ENCODE measurements around the gene TBCE. TPM values are rescaled to one million over a fixed set of nuclear protein-coding genes. Genes with fewer than 3 reads are reported as not detected.

The TBCE gene
- total RNA-seq, 4 donors from 2014 or later, result 16.8 to 59.1 (median 23.9) TPM

DNA sequence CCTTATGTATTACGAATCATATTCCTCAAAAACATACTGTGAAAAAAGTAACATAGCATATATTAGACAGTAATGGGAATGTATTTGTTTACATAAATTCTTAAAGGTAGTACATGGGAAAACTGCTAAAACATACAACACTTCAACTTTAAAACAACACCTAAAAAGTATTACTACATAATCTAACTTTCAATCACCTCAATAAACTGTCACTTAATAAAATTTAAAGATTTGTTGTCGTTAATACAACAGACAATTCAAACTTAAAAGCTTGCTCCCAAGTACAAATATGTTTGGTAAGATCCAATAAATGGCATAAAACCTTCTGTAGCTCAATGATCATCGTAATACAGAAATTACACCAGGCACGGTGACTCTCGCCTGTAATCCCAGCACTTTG, 42.9 kb upstream of the TBCE start:
- Histone ChIP-seq H3K27me3 (no peaks in the 10 kb centered on the region), H3K4me3 (peak overlapping the region in 1 of 4 donors; percentile 100), H3K36me3 (no peaks in the 10 kb centered on the region), H3K9me3 (no peaks in the 10 kb centered on the region), H3K4me1 (peaks cover 11 to 42% (median 23%) of the 10 kb centered on the region in 4 donors), H3K27ac (no peak overlapping the region)
- TF ChIP-seq POLR2A (IDR thresholded peaks at IDR 0.05), result no peak
- TF ChIP-seq EP300 (IDR thresholded peaks at IDR 0.05; ENCODE audit: low read depth), result no peak
- TF ChIP-seq, protein P1, sequence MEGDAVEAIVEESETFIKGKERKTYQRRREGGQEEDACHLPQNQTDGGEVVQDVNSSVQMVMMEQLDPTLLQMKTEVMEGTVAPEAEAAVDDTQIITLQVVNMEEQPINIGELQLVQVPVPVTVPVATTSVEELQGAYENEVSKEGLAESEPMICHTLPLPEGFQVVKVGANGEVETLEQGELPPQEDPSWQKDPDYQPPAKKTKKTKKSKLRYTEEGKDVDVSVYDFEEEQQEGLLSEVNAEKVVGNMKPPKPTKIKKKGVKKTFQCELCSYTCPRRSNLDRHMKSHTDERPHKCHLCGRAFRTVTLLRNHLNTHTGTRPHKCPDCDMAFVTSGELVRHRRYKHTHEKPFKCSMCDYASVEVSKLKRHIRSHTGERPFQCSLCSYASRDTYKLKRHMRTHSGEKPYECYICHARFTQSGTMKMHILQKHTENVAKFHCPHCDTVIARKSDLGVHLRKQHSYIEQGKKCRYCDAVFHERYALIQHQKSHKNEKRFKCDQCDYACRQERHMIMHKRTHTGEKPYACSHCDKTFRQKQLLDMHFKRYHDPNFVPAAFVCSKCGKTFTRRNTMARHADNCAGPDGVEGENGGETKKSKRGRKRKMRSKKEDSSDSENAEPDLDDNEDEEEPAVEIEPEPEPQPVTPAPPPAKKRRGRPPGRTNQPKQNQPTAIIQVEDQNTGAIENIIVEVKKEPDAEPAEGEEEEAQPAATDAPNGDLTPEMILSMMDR (IDR thresholded peaks at IDR 0.05), result no peak
- no peak for TF ChIP-seq POLR2AphosphoS5 (IDR thresholded peaks at IDR 0.05)
- WGBS, 2 donors (ENCODE audit: low coverage in 1 of 2), result 77 to 81% methylated on average over 5 of the region's 5 CpGs
- in situ Hi-C loops (cut with MboI; ENCODE audit: low pct_ligation_motif_present in 1 of 4, low pct_unique_long_range_greater_than_20kb in 1 of 4, low sequenced_read_pairs in 3 of 4) (no loop called here), intact Hi-C loops (cut with DNase I; ENCODE audit: low total_unique reads) (loop anchor here (10.0 kb wide), 1 partner anchor 69 kb away; no protein-coding TSS in a partner anchor)
- no peak for DNase-seq

DNA sequence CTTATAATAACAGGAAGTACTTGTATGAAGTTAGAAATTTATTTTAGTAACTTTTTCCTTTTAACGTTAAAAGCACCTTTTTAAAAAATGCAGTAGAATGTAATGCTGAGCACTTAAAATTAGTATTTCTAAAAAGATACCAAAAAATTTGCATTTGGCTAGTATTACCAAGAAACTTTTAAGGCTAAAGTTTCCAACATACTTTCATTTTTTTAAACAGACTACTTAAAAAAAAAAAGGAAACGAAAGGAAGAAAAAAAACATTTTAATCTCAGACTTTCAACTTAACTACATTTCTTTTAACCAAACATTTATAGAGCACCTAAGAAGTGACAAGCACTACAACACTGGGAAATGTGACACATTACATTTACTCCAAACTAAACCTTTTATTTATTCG, 42.1 kb upstream of the TBCE start:
- Histone ChIP-seq H3K36me3 (no peaks in the 10 kb centered on the region), H3K4me1 (peaks cover 15 to 51% (median 31%) of the 10 kb centered on the region in 4 donors), H3K27ac (peak overlapping the region in 1 of 4 donors; percentile 95), H3K9me3 (no peaks in the 10 kb centered on the region), H3K27me3 (no peaks in the 10 kb centered on the region), H3K4me3 (peak overlapping the region in 1 of 4 donors; percentile 100)
- 17 to 20% methylated on average over 3 of the region's 3 CpGs for WGBS, 2 donors (ENCODE audit: low coverage in 1 of 2)
- intact Hi-C loops (cut with DNase I; ENCODE audit: low total_unique reads) (loop anchor here (10.0 kb wide), 1 partner anchor 70 kb away; no protein-coding TSS in a partner anchor), in situ Hi-C loops (cut with MboI; ENCODE audit: low pct_ligation_motif_present in 1 of 4, low pct_unique_long_range_greater_than_20kb in 1 of 4, low sequenced_read_pairs in 3 of 4) (no loop called here)
- no peak for DNase-seq
- TF ChIP-seq POLR2A (IDR thresholded peaks at IDR 0.05) (no peak), POLR2AphosphoS5 (IDR thresholded peaks at IDR 0.05) (no peak), EP300 (IDR thresholded peaks at IDR 0.05; ENCODE audit: low read depth) (no peak)
- TF ChIP-seq, protein P1 (IDR thresholded peaks at IDR 0.05), result no peak

DNA sequence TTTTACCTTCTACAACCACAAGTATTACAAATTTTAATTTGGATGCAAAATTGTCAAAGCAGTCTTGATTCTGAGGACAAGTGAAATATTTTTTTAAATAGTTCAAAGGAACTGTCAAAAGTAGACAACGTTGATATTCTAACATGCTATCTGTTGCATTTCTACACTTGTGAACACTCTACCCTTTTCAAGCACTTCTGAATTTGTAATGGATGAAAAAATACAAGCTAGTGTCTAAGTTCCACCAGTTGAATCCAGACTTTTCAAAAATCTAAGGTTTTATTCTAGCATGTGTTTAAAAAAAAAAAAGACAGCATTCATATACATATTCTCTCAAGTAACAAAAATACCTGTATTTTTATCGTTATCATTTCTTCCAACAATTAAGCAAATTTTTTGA, 41.4 kb upstream of the TBCE start:
- H3K4me3 ChIP-seq, result peak overlapping the region in 2 of 4 donors; percentile 93 to 100
- intact Hi-C loops (cut with DNase I; ENCODE audit: low total_unique reads) (loop anchor here (10.0 kb wide), 1 partner anchor 71 kb away; no protein-coding TSS in a partner anchor), in situ Hi-C loops (cut with MboI; ENCODE audit: low pct_ligation_motif_present in 1 of 4, low pct_unique_long_range_greater_than_20kb in 1 of 4, low sequenced_read_pairs in 3 of 4) (no loop called here)
- no peaks in the 10 kb centered on the region for H3K27me3 ChIP-seq
- no peak for DNase-seq
- 12 to 24% methylated on average over 2 of the region's 2 CpGs for WGBS, 2 donors (ENCODE audit: low coverage in 1 of 2)
- no peak for TF ChIP-seq POLR2AphosphoS5 (IDR thresholded peaks at IDR 0.05)
- H3K36me3 ChIP-seq, result no peaks in the 10 kb centered on the region
- peaks cover 21 to 58% (median 37%) of the 10 kb centered on the region in 4 donors for H3K4me1 ChIP-seq
- H3K9me3 ChIP-seq, result no peaks in the 10 kb centered on the region
- peak overlapping the region in 2 of 4 donors; percentile 95 to 100 for H3K27ac ChIP-seq

DNA sequence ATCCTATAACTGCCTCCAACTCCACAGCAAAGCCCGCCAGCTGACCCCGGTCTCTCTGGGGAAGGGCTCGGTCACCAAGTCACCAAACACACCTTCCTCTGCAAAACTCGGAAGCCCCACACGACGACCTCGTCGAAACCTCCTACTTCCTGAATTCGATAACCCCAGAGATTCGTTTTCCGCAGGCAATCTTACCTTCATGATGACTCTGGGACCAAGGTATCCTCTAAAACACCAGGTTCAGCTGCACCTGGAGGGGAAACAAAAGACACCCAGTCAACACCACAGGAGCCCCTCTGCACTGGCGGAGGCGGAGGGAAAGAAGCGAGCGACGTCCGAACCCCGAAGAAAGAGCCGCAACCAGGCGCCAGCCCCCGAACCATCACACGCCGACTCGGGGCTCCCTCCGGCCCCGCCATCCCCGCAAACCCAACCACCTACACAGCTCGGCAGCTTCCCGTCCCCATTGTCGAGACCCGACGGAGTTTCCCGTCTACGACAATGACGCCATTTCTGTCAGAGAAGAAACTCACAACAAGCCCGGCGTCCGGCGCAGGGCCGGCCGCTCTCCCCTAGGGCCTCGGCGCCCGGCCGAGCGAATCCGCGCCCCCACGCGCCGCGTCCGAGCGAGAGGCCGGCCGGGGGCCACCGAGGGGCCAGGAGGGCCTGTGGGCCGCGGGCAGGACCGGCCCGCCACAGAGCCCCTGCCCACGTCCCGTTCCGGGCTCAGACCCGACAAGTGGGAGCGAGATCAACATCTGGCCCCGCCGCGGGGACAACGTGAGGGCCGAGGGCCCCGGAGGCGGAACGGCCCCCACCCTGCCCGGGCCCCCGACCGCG, 40.3 kb upstream of the TBCE start:
- Histone ChIP-seq H3K27me3 (no peaks in the 10 kb centered on the region), H3K27ac (peak overlapping the region; percentile 95 to 100 (median 97)), H3K4me1 (peaks cover 27 to 69% (median 48%) of the 10 kb centered on the region in 4 donors), H3K36me3 (no peaks in the 10 kb centered on the region), H3K4me3 (peak overlapping the region; percentile 66 to 100 (median 96)), H3K9me3 (no peaks in the 10 kb centered on the region)
- intact Hi-C loops (cut with DNase I; ENCODE audit: low total_unique reads), result loop anchor here (10.0 kb wide), 1 partner anchor 72 kb away; no protein-coding TSS in a partner anchor
- in situ Hi-C loops (cut with MboI; ENCODE audit: low pct_ligation_motif_present in 1 of 4, low pct_unique_long_range_greater_than_20kb in 1 of 4, low sequenced_read_pairs in 3 of 4), result no loop called here
- TF ChIP-seq POLR2A (IDR thresholded peaks at IDR 0.05), result no peak
- peak; percentile 44 for DNase-seq
- WGBS, 2 donors (ENCODE audit: low coverage in 1 of 2), result 1% methylated on average over 48 of the region's 78 CpGs; no CpG with 5 or more reads in 1 of the 2 donors
